Left hindlimb (tissue), 1 donor: ENCODE data around the gene PYCARD.
"Not testable (repeated sequence)": the region's sequence is repeated elsewhere in the genome, so short reads cannot be mapped to it uniquely, and the experiment has no call there.

Experiments used
- DNase-seq: peaks from one replicate; pipeline ENCODE4 v3.0.0-alpha.2; 2018

The PYCARD gene

DNA sequence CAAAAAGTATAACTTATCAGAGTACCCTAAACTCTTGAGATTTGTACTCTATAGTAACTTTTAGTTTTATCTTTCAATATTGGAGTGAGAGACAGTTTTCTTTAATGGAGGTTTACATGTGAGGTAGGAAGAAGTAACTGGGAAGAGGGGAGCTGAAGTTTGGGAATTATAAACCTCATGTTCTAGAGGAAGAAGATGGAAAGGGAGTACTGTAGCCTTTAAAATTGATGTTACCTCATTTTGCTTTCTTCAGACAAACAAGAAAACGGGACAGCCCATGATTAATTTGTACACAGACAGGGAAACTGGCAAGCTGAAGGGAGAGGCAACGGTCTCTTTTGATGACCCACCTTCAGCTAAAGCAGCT is 13.2 kb downstream of the PYCARD start:
- DNase-seq, result no peak

DNA sequence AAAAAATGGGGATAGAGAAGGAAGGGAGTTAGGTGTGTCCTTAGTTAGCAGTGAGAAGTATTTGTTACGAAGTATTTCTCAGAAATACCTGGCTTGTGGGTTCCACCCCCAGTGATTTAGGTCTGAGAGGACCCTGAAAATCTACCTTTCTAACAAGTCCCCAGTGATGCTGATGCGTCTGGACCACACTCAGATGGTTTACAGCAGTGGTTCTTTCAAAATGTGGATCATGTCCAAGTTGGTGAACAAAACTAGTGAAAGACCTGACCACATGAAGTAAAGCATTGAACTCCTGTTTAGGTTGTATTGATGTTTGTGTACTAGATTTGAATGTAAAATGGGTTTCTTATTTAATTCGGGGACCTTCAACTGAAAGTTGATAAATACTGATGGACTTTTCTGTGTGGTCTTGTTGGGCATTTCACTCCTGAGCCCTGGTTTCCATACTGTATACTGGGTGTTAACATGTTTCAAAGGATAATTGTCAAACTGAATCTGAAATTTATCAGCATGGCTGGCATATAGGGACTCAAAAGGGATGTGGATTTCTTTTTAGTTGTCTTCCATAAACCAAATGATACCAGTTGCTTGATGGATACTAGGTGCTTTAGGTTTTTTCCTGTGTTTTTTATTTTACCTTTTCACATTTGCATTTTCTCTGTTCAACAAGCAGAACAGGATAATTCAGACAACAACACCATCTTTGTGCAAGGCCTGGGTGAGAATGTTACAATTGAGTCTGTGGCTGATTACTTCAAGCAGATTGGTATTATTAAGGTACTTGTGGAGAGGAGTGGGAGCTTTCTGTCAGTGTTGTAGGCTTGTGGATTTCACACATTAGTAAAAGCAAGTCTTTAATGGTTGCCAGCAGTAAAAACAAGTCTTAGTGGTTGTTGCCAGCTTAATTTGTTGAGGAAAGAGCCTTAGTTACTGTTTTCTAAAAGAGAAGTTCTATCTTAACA is 13.8 kb downstream of the PYCARD start:
- no peak for DNase-seq

DNA sequence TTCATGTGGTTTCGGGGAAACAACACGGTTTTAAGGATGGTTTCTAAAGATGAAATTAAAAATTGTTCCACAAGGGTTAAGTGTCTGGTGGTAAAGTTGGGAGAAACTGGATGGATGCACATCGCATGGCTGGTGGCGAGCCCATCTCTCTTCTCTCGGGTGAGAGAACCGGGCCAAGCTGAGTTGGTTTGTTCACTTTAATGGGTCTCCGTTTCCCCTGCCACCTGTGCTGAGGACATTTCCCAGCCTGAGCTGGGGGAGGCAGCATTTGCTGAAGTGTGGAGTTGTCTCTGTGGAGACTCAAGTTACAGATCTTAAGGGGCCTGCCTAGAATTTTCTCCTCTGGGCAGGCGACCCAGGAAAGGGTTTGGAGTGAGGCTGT is 14.8 kb downstream of the PYCARD start:
- no peak for DNase-seq

DNA sequence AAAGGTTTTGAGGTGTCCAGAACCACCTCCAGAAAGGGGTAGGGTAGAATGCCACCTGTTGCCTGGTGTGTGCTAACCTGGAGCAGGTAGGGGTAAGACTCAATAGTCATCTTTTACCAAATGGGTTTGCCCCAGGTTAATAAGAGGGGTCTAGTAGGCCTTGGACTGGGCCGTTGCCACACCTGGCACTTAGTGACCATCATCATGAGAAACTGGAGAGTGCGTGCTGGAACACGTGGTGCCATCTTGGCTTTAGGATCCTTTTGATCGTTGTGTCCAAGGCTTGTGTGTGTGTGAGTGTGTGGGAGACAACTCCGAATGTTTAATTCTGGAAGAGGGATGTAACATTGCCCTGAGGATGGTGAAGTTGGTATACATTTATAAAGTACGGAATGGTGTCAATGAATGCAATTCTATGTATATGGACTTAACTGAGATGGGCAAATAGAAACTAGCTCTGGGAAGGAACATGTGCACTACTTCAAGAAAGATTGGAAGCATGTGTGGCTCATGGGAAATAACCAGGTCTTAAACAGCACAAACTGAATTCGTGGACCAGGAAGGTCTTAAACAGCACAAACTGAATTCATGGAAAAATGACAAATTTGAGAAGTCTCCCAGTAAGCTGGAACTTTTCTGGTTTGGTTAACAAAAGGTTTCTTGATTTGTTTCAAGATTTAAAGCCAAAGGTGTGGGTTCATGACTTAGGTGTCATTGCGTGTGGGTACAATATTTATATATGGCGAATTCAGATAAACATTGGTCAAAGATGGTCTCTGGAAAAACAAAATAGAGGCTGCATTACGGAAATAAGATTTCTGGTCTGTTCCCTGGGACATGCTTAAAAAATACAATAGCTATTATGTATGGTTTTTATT is 15.4 kb downstream of the PYCARD start:
- no peak for DNase-seq

DNA sequence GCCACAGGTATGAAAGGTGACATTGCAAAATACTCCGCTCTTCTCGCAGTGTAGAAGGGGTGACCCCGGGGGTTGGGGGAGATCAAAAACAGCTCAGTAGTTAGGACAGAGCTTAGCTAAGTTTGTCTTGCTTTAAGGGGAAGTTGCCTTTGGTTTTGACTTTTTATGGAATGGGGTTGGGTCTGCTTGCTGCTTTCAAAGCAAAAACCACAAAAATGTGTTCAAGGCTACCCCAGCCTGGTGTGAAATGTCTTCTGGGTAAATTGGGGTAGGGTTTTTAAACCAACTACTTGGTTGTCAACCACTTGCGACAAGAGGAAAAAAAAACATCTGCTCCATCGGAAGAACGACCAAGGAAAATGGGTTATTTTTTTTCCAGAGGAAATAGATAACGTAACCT is 16.4 kb downstream of the PYCARD start:
- no peak for DNase-seq

DNA sequence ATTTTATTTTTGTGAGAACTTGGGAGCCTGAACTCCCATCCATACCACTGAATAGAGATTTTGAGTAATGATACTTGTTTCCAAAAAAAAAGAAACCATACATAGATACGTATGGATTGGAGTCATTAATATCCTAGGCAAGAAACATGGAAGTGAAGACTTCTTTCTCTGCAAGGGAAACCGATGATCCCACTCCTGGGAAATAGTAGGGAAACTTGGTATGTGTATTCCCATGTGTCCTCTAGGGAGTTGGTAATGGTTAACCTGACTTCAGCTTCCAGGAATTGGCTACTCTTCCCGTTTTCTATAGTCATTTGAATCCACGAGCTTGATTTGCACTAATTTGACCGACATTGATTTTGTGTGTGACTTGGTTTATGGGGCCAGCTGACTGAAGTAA is 17.2 kb downstream of the PYCARD start:
- DNase-seq, result no peak

DNA sequence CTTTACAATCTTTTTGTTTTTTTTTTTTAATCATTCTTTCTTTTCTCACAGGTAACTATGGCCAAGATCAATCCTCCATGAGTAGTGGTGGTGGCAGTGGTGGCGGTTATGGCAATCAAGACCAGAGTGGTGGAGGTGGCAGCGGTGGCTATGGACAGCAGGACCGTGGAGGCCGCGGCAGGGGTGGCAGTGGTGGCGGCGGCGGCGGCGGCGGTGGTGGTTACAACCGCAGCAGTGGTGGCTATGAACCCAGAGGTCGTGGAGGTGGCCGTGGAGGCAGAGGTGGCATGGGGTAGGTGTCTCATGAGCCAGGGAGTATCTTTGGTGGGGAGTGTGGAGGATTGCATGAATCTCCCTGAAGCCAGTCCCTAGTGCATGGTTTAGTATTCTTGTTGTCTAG is 17.7 kb downstream of the PYCARD start:
- no peak for DNase-seq

DNA sequence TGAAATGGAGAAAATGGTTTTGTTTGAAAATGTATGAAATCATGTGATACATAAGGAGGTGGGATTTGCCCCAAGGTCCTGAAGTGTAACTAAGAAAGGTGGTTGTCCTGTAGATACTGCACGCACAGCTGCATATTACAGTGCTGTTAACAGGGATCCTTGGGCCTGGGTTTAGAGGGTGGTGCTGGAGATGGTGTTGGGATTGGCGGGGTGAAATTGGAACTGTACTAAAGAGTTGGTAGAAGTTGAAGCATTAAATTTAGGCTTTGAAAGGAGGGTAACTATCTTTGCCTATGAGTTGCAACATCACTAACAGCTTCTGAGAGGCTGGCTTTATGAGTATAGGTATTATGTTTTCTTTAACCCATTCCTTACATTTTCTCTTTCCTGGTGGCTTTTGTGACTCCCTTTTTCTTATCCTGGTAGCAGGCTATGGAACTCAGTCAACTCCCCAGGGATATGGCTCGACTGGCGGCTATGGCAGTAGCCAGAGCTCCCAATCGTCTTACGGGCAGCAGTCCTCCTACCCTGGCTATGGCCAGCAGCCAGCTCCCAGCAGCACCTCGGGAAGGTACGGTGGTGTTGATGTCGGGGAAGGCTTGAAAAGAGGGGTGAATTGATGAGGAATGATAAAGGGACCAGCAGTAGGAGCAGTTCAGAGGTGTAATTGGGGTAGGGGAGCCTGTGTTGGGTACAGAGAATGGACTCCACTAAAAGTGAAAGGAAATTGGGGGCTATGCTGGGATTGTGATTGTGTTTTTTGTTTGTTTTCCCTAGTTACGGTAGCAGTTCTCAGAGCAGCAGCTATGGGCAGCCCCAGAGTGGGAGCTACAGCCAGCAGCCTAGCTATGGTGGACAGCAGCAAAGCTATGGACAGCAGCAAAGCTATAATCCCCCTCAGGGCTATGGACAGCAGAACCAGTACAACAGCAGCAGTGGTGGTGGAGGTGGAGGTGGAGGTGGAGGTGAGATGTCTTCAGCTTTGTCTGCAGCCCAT is 18.8 kb downstream of the PYCARD start:
- DNase-seq, result no peak

DNA sequence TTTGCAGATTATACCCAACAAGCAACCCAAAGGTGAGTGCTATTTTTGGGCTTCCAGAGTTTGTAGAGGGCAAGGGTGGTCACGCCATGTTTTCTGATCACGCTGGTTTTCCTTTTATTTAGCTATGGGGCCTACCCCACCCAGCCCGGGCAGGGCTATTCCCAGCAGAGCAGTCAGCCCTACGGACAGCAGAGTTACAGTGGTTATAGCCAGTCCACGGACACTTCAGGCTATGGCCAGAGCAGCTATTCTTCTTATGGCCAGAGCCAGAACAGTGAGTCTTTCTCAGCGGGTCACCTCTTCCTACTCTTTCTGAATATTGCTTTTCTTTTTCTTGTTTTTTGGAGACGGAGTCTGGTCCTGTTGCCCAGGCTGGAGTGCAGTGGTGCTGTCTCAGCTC is 20.2 kb downstream of the PYCARD start:
- DNase-seq, result no peak

DNA sequence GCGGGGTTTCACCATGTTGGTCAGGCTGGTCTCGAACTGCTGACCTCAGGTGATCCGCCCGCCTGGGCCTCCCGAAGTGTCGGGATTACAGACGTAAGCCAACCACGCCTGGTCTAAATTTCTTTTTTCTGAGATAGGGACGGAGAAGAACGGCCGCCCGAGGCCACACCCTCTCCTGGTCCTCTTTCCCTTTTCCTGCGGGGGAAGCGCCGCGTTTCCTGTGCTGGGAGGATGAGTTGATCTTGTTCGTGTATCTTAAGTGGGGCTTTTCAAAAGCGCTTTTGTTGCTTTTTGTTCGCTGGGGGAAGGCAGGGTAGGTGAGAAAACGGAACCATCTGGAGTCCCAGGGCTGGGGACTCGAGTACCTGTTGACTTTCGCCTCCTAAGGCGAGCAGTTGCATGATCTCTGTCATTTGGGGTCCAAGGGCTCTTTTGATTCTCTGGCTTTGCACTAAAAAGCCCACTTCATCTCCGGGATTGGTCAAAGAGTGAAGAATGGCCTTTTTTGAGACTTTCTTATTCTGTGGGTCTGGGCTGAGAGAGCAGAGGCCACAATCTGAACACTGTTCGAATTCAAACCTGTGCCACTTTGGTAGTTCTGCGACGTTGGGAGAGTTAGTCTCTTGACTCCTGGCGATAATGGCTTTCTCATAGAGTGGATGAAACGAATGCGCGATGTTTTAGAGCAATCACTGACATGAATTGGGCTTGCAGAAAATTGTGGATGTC is 21.3 kb downstream of the PYCARD start:
- DNase-seq, result no peak

DNA sequence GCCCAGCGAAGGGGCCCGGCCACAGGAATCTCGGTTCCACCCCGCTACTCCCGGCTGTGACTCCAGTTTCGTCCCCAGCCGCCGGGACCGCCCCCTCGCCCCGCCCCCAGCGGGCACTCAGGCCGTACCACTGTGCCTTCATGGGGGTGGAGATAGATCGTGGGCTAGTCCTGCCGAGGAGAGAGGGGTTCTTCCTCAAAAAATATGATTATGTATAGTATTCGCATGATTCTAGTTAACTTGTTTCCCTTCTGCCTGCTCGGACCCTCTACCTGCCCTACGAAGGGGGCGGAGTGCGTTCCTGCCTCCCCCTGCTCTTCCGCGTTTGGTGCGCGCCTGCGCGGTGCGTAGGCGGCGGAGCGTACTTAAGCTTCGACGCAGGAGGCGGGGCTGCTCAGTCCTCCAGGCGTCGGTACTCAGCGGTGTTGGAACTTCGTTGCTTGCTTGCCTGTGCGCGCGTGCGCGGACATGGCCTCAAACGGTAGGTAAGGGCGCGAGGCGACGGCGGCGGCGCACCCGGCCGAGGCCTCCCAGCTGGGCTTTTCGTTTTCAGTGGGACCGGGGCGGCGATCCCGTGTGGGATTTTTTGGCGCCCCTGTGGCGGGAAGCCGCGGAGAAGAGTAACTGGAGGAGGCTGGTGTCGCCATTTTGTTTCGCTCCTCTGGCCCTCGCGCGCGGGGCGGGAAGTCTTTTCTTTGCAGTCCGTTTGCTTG is 22.7 kb downstream of the PYCARD start, which contains the start of gene FUS:
FUS (plus strand) TSS at position 393 of the 713 bp plus-strand sequence; CDS start at position 469, 76 bp downstream.
- DNase-seq, result peak; percentile 93

DNA sequence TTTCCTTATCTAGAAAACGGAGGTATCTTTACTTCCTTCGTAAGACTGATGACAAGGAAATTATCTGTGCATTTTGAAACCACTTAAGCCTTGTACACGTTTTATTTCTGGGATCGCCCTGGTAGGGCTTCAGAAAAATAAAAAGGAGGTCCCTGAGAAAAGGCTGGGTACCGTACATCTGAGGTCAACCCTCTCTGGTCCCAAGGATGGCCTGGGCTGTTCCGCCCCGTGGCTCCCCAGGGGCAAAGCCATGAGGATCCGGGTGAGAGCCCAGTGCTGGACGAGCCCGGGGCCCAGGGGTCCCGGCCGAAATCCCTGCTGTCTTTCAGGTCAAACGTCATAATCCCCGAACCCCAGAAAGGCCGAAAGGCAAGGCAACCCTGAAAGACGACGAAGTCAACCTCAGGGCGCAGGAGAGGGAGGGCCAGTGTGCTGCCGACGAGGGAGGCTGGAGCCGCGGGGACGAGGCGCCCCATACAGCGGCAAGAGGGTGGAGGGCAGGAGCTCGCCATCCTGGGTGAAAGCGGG is 23.3 kb downstream of the PYCARD start:
- DNase-seq, result no peak

DNA sequence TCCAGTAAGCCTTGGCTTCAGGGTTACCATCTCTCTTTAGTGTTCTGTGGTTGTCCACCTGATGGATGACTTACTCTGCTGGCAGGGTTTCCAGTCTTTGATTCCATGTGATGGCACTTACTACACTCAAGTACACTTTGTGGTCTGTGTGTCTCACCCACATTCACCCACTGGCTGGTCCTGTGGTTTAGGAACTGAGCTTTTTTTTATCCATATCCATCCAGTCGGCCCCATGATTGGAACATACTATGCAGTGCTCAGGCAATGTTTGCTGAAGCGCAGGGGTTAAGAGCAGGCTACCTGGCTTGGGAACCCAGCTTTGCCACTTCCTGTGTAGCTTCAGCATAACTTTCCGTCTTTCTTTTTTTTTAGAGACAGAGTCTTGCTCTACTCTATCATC is 25.4 kb downstream of the PYCARD start:
- DNase-seq, result no peak

DNA sequence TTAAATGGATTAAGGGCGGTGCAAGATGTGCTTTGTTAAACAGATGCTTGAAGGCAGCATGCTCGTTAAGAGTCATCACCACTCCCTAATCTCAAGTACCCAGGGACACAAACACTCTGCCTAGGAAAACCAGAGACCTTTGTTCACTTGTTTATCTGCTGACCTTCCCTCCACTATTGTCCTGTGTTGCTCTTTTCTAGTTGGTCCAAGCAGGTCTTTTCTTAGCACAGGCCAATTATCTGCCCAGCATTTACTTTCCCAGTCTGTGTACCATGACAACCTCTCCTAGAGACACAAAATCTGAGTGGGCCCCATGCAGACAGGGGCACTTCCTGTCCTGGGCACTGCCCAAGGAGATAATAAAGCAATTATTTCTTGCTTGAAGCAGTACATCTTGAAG is 32.5 kb downstream of the PYCARD start:
- DNase-seq, result not testable (repeated sequence)

DNA sequence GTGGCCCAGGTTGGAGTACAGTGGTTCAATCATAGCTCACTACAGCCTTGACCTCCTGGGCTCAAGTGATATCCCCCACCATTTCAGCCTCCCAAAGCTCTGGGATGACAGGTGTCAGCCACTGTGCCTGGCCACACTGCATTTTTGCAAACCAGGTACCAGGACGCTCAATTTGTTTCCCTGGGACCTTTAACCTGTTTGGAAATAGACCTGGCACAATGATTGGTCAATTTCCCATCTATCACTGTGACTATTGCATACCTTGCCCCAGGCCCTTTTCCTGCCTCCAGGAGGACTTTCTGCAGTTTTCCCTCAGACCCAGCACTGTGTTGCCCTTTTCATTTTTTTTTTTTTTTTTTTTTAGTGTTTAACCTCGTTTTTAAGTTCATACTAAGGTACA is 33.7 kb downstream of the PYCARD start:
- no peak for DNase-seq

DNA sequence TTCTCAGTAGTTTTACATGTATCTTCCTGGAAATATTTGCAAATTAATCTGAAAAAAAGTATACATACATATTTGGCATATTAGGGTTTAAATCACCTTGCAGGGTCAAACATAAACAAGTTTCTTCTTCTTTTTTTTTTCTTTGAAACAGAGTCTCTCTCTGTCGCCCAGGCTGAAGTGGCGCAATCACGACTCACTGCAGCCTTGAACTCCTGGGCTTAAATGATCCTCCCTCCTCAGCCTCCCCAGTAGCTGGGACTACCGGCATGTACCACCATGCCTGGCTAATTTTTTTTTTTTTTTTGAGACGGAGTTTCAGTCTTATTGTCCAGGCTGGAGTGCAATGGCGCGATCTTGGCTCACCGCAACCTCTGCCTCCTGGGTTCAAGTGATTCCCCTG is 35.2 kb downstream of the PYCARD start:
- DNase-seq, result no peak

DNA sequence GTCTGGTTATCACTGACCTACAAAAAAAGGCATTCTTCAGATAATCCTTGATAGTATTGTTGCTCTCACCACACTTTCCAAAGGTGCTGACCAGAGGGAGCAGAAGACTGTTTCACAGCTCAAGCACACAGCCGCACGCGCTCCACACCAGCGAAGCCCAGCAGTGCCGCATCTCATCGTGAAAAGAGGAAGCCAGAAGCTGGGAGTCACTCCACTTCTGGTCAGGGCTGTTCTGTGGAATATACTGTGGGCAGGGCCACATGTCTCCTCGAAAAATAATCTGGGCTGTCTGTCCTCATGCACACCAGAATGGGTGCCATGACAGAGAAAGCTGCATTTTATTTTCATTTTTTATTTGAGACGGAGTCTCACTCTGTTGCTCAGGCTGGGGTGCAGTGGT is 45.4 kb downstream of the PYCARD start:
- DNase-seq, result no peak
